Peyer's patch (tissue), 4 donors: ENCODE results near the gene RFX1.
A peak's percentile ranks its signal among the peaks of the same experiment; 100 is the strongest.

ENCODE experiments used
- POLR2A ChIP-seq, 2 donors: fragments of 450-650 bp; IDR thresholded peaks; one replicate each; pipeline ENCODE4 v1.5.1; 2017; ENCODE audit warnings: antibody characterized with exemption in 2 of 2, mild to moderate bottlenecking in 2 of 2, moderate library complexity in 2 of 2
- TF ChIP-seq, protein P1 (sequence below), 6 experiments: fragments of 450-650 bp in 4 of 6; fragments of 200-600 bp in 2 of 6; sonication (generic) in 1 of 6; IDR thresholded peaks; one replicate each; pipeline ENCODE4 v1.5.1; 2017 to 2019; ENCODE audit warnings: antibody characterized with exemption in 6 of 6, mild to moderate bottlenecking in 3 of 6, moderate library complexity in 1 of 6

DNA sequence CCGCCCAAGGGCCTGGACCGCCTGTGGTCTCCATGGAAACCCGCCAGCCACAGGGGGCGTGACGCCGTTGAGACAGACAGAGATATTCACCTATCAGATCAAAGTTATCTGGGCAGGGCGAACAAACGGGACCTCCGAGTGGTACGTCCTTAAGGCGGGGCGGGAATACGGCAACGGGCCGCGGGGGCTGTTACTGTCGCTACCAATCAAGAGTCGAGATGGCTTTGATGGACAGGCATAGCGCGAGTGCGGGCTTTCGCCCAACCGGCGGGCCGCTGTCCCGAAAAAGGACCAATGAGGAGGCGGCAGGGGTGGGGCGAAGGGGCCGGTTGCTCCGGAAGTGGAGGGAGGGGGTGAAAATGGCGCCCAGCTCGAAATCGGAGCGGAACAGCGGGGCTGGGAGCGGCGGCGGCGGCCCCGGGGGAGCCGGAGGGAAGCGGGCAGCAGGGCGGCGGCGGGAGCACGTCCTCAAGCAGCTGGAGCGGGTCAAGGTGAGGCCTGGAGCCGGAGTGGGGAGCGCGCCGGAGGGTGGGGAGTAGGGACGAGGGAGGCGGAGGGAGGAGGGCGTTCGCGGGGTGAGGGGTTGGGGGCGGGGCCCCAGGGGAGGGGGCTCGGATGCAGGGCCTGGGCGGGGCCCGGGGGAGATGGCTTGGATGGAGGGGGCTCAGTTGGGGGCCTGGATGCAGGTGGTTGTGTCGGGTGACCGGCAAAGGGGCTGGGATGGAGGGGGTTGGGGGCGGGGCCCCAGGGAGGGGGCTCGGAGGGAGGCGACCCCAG is 53.8 kb downstream of the RFX1 start, which contains the start of gene DCAF15:
- TF ChIP-seq, protein P1, sequence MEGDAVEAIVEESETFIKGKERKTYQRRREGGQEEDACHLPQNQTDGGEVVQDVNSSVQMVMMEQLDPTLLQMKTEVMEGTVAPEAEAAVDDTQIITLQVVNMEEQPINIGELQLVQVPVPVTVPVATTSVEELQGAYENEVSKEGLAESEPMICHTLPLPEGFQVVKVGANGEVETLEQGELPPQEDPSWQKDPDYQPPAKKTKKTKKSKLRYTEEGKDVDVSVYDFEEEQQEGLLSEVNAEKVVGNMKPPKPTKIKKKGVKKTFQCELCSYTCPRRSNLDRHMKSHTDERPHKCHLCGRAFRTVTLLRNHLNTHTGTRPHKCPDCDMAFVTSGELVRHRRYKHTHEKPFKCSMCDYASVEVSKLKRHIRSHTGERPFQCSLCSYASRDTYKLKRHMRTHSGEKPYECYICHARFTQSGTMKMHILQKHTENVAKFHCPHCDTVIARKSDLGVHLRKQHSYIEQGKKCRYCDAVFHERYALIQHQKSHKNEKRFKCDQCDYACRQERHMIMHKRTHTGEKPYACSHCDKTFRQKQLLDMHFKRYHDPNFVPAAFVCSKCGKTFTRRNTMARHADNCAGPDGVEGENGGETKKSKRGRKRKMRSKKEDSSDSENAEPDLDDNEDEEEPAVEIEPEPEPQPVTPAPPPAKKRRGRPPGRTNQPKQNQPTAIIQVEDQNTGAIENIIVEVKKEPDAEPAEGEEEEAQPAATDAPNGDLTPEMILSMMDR (IDR thresholded peaks at IDR 0.05) = no peak
- peak; percentile 37 to 58 for TF ChIP-seq POLR2A (IDR thresholded peaks at IDR 0.05)
